GM12865 (cell line): Measurements from ENCODE around the gene POLR2A.
A peak's percentile ranks its signal among the peaks of the same experiment; 100 is the strongest.

Experiments
- DNase-seq: peaks from one replicate; pipeline ENCODE4 v3.0.0; 2010; ENCODE audit warnings: low read depth
- H3K4me3 ChIP-seq: 2 replicates; pipeline ENCODE4 v1.5.1; 2011; ENCODE audit warnings: mild to moderate bottlenecking, low read depth, low read length, control low read depth
- TF ChIP-seq, protein P1 (sequence below): IDR thresholded peaks from 2 replicates; pipeline ENCODE4 v1.5.1; 2011; ENCODE audit warnings: low read length, control low read depth, low read depth, inconsistent platforms; ENCODE audit not compliant: insufficient read depth; ENCODE audit errors: missing control alignments

Gene POLR2A

DNA sequence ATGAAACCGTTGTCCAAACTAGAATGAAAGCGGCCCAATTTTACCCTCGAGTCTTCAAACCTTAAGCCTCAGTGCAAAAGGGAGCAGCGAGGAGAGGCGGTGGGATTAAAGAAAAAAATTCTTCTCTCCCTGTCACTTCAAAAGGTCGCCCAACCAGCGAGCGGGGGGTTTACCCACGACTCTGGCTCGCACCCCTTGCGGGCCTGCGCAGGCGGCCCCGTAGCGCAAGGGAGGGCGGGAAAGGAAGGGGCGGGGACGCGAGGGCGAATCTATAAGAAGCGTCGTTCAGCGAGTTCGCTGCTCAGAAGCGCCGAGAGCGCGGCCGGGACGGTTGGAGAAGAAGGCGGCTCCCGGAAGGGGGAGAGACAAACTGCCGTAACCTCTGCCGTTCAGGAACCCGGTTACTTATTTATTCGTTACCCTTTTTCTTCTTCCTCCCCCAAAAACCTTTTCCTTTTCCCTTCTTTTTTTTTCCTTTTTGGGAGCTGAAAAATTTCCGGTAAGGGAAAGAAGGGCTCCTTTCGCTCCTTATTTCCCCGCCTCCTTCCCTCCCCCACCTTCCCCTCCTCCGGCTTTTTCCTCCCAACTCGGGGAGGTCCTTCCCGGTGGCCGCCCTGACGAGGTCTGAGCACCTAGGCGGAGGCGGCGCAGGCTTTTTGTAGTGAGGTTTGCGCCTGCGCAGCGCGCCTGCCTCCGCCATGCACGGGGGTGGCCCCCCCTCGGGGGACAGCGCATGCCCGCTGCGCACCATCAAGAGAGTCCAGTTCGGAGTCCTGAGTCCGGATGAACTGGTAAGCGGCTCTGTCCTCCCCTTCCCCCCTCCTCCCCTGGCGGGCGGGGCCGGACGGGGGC lies at the start of gene POLR2A:
Gene POLR2A (plus strand): TSS at position 300 of the 852 bp plus-strand sequence.
- peak; percentile 99 for DNase-seq
- TF ChIP-seq, protein P1, sequence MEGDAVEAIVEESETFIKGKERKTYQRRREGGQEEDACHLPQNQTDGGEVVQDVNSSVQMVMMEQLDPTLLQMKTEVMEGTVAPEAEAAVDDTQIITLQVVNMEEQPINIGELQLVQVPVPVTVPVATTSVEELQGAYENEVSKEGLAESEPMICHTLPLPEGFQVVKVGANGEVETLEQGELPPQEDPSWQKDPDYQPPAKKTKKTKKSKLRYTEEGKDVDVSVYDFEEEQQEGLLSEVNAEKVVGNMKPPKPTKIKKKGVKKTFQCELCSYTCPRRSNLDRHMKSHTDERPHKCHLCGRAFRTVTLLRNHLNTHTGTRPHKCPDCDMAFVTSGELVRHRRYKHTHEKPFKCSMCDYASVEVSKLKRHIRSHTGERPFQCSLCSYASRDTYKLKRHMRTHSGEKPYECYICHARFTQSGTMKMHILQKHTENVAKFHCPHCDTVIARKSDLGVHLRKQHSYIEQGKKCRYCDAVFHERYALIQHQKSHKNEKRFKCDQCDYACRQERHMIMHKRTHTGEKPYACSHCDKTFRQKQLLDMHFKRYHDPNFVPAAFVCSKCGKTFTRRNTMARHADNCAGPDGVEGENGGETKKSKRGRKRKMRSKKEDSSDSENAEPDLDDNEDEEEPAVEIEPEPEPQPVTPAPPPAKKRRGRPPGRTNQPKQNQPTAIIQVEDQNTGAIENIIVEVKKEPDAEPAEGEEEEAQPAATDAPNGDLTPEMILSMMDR, result no peak
- peak within 1 kb of the TSS; percentile 91 for H3K4me3 ChIP-seq

DNA sequence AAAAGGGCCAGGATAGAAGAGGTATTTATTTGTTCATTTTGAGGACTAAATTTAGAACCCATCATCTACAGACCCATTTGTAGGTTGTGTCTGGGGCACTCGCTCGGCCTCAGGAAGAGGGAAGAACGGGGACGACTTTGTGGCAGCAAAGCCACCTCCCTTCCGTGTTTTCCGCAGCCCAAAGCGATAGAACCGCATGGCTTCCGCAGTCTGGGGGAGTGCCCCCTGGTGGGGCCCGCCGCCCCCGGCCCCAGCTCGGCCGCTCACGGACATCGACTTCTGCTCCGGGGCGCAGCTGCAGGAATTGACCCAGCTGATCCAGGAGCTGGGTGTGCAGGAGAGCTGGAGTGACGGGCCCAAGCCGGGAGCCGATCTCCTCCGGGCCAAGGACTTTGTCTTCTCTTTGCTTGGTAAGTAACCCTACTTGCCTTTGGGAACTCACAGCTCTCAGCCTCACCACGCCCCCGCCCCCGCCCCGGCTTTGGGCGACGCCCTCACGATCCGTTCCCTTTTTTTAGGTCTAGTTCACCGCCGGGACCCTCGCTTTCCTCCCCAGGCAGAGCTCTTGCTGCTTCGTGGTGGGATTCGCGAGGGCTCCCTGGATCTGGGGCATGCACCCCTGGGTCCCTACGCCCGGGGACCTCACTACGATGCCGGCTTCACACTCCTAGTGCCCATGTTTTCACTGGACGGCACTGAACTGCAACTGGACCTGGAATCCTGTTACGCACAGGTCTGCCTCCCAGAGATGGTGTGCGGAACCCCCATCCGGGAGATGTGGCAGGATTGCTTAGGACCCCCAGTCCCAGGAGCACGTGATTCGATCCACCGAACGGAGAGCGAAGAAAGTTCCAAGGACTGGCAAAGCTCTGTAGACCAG lies 48.2 kb upstream of the POLR2A start:
- H3K4me3 ChIP-seq, result peak overlapping the region; percentile 58
- peak; percentile 70 for DNase-seq
- TF ChIP-seq, protein P1, result peak; percentile 34

DNA sequence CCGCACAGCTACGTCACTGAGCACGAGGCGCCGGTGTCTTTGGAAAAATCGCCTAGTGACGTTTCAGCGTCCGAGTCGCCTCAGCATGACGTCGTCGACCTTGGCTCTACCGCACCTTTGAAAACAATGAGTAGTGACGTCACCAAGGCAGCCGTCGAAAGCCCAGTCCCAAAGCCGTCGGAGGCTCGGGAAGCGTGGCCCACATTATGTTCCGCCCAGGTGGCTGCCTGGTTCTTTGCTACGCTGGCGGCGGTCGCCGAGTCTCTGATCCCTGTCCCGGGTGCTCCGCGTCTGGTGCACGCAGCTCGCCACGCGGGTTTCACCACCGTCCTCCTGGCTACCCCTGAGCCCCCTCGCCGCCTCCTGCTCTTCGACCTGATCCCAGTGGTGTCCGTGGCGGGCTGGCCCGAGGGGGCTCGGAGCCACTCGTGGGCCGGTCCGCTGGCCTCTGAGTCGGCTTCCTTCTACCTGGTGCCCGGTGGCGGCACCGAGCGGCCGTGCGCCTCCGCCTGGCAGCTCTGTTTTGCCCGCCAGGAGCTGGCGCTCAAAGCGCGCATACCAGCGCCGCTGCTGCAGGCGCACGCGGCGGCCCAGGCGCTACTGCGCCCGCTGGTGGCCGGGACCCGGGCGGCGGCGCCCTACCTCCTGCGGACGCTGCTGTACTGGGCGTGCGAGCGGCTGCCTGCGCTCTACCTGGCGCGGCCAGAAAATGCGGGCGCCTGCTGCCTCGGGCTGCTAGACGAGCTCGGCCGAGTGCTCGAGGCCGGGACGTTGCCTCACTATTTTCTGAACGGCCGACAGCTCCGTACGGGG lies 47.4 kb upstream of the POLR2A start:
- DNase-seq, result peak; percentile 92
- peak overlapping the region; percentile 58 for H3K4me3 ChIP-seq
- TF ChIP-seq, protein P1, result peak; percentile 78

DNA sequence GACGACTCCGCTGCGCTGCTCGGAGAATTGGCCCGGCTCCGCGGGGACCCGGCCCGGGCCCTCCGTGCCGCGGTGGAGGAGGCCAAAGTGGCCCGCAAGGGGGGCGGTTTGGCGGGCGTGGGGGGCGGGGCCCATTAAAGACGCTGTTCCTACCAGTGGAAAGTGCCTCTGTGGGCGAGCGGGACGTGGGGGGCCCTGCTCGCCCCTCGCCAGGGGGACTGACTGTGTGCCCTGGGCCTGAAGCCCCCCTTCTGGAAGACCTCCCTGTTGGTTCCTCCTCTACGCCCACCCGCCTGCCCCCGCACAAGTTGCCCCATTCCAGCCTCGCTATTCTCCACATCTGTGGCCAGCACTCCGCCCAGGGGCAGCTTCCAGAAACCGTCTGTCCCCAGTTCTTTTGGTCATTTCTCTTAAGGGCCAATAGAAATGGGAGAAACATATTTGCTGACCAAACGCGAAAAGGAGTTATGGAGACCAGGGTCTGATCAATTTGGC lies 46.8 kb upstream of the POLR2A start:
- peak overlapping the region; percentile 92 for H3K4me3 ChIP-seq
- no peak for DNase-seq
- TF ChIP-seq, protein P1, result no peak

DNA sequence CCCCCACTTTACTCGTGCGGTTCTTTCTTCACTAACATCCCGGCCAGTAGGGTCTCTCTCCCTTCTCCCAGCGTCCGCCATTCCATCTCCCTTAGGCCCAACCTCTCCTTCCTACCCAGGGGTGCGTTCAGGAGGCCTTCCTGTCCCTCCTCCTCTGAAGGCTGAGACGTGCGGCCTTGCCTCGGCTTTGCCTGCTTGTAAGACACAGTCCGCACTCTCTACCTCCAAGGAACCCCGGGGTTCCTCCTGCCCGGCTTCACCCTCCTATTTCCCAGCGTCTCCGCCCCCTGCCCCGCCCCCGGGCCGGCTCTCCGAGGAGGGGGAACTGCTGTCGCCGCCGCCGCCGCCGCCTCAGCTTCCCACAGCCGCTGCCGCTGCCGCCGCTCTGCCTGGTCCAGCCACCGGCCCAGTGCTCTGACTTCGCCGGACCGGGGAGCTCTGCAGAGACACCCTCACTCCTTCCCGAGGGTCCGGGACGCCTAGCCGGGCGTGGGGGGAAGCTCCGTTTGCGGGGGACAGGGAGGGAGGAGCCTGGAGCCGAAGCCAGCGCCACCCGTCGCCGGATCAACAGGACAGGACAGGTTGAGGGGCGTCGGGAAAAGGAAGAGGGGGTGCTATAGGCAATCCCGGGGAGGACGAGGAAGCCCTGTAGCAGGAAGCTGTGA lies 46.1 kb upstream of the POLR2A start:
- peak; percentile 39 for DNase-seq
- peak overlapping the region; percentile 92 for H3K4me3 ChIP-seq
- TF ChIP-seq, protein P1, result no peak
